Measurements from ENCODE around the gene RNF25. TPM values are rescaled to one million over a fixed set of nuclear protein-coding genes. Genes with fewer than 3 reads are reported as not detected.

Gene RNF25
- polyA plus RNA-seq, 3 donors = 10.7 to 20.3 (median 12.9) TPM

DNA sequence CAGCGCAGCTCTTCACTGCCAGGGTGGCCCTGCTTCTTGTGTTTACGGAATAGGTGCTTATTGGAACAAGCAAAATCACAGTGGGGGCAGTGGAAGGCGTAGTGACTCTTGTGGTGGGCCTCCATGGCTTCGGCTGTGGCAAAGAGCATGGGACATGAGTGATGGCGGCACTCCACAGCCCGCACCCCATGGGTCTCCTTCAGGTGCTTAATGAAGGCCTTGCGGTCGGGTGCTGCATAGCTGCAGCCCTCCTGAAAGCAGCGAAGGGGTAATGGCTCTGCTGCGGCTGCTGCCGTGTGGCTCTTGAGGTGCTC, 23.1 kb downstream of the RNF25 start:
- Mint-ChIP-seq H3K27me3 (ENCODE audit: low read depth in 3 of 3) (no peaks in the 10 kb centered on the region), H3K27ac (no peak overlapping the region), H3K9me3 (no peaks in the 10 kb centered on the region), H3K4me1 (no peaks in the 10 kb centered on the region), H3K4me3 (no peak overlapping the region), H3K36me3 (peaks cover 87 to 100% of the 10 kb centered on the region in 2 donors)
- H3K4me1 ChIP-seq (ENCODE audit: control insufficient read depth in 1 of 2, insufficient read depth in 2 of 2, low read length in 2 of 2) = no peaks in the 10 kb centered on the region
- peaks cover 5% of the 10 kb centered on the region for H4K20me1 ChIP-seq (ENCODE audit: insufficient read depth, low read length)
- H3K36me3 ChIP-seq (replicated peaks in 1 of 2; ENCODE audit: control insufficient read depth in 1 of 2, insufficient read depth in 2 of 2, low read length in 2 of 2) = peaks cover 83 to 99% of the 10 kb centered on the region in 2 donors
- peak; percentile 40 for TF ChIP-seq CTCF (IDR thresholded peaks at IDR 0.05)
- intact Hi-C loops (cut with micrococcal nuclease) = no loop called here
- no peak overlapping the region for H3K4me2 ChIP-seq (replicated peaks; ENCODE audit: extremely low read depth, low read length, poor library complexity, severe bottlenecking)
- H3K79me2 ChIP-seq (ENCODE audit: insufficient read depth, low read length) = no peaks in the 10 kb centered on the region
- H3K27ac ChIP-seq (ENCODE audit: low read depth in 1 of 2, low read length in 2 of 2) = no peak overlapping the region
- H3K9ac ChIP-seq (ENCODE audit: insufficient read depth, low read length, poor library complexity, severe bottlenecking) = no peak overlapping the region
- no peak overlapping the region for H3K4me3 ChIP-seq (replicated peaks in 1 of 3; ENCODE audit: low read depth in 2 of 3, low read length in 3 of 3)
- H3K9me3 ChIP-seq (replicated peaks in 1 of 2; ENCODE audit: control insufficient read depth in 1 of 2, insufficient read depth in 1 of 2, low read length in 2 of 2) = no peaks in the 10 kb centered on the region
- DNase-seq = no peak
- H3K27me3 ChIP-seq (ENCODE audit: control insufficient read depth in 2 of 2, insufficient read depth in 2 of 2, low read length in 2 of 2) = no peaks in the 10 kb centered on the region
- no peak overlapping the region for H2AFZ ChIP-seq (ENCODE audit: insufficient read depth, low read depth, low read length, poor library complexity, severe bottlenecking)
- 95% methylated on average over 10 of the region's 11 CpGs for WGBS (ENCODE audit: insufficient coverage)

DNA sequence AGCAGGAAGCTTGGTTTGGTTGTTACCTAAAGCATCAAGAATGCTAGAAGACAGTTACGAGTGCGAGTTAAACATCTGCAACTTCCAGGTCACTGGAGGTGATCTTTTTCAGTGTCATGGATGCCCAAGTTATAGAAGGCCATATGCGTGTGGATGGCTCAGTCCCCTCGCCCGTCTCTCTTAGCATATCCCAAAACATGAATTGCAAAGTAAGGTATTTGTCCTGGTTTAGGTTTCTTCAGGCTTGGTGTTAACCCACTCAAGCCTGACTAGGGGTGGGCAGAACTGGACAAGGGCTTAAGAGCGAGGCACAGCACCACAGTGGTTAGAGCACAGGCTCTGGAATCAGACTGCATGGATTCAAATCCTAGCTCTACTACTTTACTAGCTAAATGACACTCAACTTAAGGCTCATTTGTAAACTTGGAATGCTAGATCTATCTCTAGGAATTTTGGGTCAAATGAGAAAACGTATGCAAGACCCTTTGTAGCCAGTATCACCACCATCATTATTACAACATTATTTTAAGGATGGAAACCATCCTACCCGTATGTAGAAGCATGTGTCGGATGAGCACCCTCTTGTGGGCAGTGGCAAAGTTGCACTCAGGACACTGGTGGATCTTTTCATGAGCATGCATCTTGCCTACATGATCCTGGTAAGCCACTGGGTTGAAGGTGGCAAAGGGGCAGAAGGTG, 23.6 kb downstream of the RNF25 start:
- H3K79me2 ChIP-seq (ENCODE audit: insufficient read depth, low read length) = no peaks in the 10 kb centered on the region
- no peaks in the 10 kb centered on the region for H3K9me3 ChIP-seq (replicated peaks in 1 of 2; ENCODE audit: control insufficient read depth in 1 of 2, insufficient read depth in 1 of 2, low read length in 2 of 2)
- H3K4me1 Mint-ChIP-seq = no peaks in the 10 kb centered on the region
- H3K9ac ChIP-seq (ENCODE audit: insufficient read depth, low read length, poor library complexity, severe bottlenecking) = no peak overlapping the region
- H3K9me3 Mint-ChIP-seq = no peaks in the 10 kb centered on the region
- H3K27ac ChIP-seq (ENCODE audit: low read depth in 1 of 2, low read length in 2 of 2) = no peak overlapping the region
- intact Hi-C loops (cut with micrococcal nuclease) = no loop called here
- H2AFZ ChIP-seq (ENCODE audit: insufficient read depth, low read depth, low read length, poor library complexity, severe bottlenecking) = no peak overlapping the region
- H3K4me3 ChIP-seq (replicated peaks in 1 of 3; ENCODE audit: low read depth in 2 of 3, low read length in 3 of 3) = no peak overlapping the region
- 96% methylated on average over 3 of the region's 9 CpGs for WGBS (ENCODE audit: insufficient coverage)
- H3K4me1 ChIP-seq (ENCODE audit: control insufficient read depth in 1 of 2, insufficient read depth in 2 of 2, low read length in 2 of 2) = no peaks in the 10 kb centered on the region
- no peak overlapping the region for H3K4me3 Mint-ChIP-seq
- H3K27me3 ChIP-seq (ENCODE audit: control insufficient read depth in 2 of 2, insufficient read depth in 2 of 2, low read length in 2 of 2) = no peaks in the 10 kb centered on the region
- peaks cover 5% of the 10 kb centered on the region for H4K20me1 ChIP-seq (ENCODE audit: insufficient read depth, low read length)
- H3K27ac Mint-ChIP-seq = no peak overlapping the region
- peaks cover 87 to 100% of the 10 kb centered on the region in 2 donors for H3K36me3 Mint-ChIP-seq
- no peaks in the 10 kb centered on the region for H3K27me3 Mint-ChIP-seq (ENCODE audit: low read depth in 3 of 3)
- peaks cover 84 to 99% of the 10 kb centered on the region in 2 donors for H3K36me3 ChIP-seq (replicated peaks in 1 of 2; ENCODE audit: control insufficient read depth in 1 of 2, insufficient read depth in 2 of 2, low read length in 2 of 2)
- peak; percentile 30 to 50 (median 35) for DNase-seq
- no peak overlapping the region for H3K4me2 ChIP-seq (replicated peaks; ENCODE audit: extremely low read depth, low read length, poor library complexity, severe bottlenecking)
- peak; percentile 86 for TF ChIP-seq CTCF (IDR thresholded peaks at IDR 0.05)

All from CD14-positive monocyte (primary cell).